PFSK-1 (cell line): Measurements from ENCODE around the gene ERC1.

Experiments used
- FOXP2 ChIP-seq: optimal IDR thresholded peaks from 2 replicates; pipeline ENCODE3; 2011; ENCODE audit warnings: borderline replicate concordance, control low read depth, inconsistent platforms; ENCODE audit not compliant: insufficient read depth; ENCODE audit errors: extremely low read length, extremely low read depth
- POLR2AphosphoS5 ChIP-seq: IDR thresholded peaks from 2 replicates; pipeline ENCODE4 v1.6.1; 2012; ENCODE audit warnings: low read depth, mild to moderate bottlenecking, control low read depth, low read length, moderate library complexity
- SIN3A ChIP-seq: IDR thresholded peaks from 2 replicates; pipeline ENCODE4 v1.6.1; 2012; ENCODE audit warnings: mild to moderate bottlenecking, low read length, moderate library complexity, borderline replicate concordance; ENCODE audit not compliant: insufficient read depth
- TAF1 ChIP-seq: IDR thresholded peaks from 2 replicates; pipeline ENCODE4 v1.6.1; 2012; ENCODE audit warnings: low read length, control low read depth, borderline replicate concordance; ENCODE audit not compliant: insufficient read depth
- TF ChIP-seq, protein P1 (sequence below), 2 experiments: IDR thresholded peaks; 2 replicates each; pipeline versions ENCODE4 v1.6.1 to v1.8.0; 2011 to 2012; ENCODE audit warnings: low read depth in 2 of 2, low read length in 2 of 2, control low read depth in 1 of 2, inconsistent platforms in 1 of 2, mild to moderate bottlenecking in 1 of 2, moderate library complexity in 1 of 2; ENCODE audit not compliant: insufficient read depth in 1 of 2

Gene ERC1

GRCh38 chr12:1529862-1530591, 539.0 kb downstream of the ERC1 start:
- TF ChIP-seq POLR2AphosphoS5 (no peak), SIN3A (no peak), TAF1 (no peak), FOXP2 (no peak)
- TF ChIP-seq, protein P1, sequence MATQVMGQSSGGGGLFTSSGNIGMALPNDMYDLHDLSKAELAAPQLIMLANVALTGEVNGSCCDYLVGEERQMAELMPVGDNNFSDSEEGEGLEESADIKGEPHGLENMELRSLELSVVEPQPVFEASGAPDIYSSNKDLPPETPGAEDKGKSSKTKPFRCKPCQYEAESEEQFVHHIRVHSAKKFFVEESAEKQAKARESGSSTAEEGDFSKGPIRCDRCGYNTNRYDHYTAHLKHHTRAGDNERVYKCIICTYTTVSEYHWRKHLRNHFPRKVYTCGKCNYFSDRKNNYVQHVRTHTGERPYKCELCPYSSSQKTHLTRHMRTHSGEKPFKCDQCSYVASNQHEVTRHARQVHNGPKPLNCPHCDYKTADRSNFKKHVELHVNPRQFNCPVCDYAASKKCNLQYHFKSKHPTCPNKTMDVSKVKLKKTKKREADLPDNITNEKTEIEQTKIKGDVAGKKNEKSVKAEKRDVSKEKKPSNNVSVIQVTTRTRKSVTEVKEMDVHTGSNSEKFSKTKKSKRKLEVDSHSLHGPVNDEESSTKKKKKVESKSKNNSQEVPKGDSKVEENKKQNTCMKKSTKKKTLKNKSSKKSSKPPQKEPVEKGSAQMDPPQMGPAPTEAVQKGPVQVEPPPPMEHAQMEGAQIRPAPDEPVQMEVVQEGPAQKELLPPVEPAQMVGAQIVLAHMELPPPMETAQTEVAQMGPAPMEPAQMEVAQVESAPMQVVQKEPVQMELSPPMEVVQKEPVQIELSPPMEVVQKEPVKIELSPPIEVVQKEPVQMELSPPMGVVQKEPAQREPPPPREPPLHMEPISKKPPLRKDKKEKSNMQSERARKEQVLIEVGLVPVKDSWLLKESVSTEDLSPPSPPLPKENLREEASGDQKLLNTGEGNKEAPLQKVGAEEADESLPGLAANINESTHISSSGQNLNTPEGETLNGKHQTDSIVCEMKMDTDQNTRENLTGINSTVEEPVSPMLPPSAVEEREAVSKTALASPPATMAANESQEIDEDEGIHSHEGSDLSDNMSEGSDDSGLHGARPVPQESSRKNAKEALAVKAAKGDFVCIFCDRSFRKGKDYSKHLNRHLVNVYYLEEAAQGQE (IDR thresholded peaks at IDR 0.05; ENCODE audit: insufficient read depth in 1 of 2, low read depth in 2 of 2, low read length in 2 of 2): no peak

GRCh38 chr12:1530592-1531152, 539.6 kb downstream of the ERC1 start:
- TF ChIP-seq TAF1 (no peak), FOXP2 (no peak), SIN3A (no peak)

- no peak for TF ChIP-seq POLR2AphosphoS5
- no peak for TF ChIP-seq SIN3A
- TF ChIP-seq FOXP2: no peak
Measured at GRCh38 chr12:1531153-1531653, 540.2 kb downstream of the ERC1 start.

DNA sequence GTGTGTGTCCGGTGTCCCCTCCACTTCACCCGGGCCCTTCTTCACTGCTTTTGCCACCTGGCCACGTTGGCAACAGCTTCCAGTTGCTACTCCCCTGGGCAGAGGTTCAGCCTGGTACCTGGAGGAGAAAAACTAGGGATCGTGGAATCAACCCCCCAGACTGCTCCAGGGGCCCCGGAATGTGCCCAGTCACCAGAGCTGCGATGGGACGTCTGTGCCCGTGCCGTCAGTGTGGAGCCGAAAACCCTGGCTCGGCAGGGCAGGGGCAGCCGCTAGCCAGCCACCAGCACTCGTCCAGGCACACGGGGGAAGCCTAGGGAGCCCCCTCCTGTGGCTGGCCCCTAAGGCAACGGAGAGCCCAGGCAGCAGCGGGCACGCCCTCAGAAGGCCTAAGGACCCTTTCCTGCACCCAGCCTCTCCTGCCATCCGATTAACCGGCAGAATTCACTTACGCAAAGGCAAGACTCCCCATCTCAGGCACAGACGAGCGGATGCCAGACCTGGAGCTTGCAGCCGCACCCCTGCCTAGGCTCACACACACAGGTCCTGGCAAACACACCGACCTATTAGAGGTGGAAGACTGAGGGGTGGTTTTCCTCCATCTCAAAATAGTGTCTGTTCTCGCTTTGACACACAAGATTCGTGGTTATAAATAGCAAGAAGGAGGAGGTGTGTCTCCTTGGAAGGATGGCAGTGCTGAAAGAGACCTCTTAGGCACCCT, 540.8 kb downstream of the ERC1 start:
- TF ChIP-seq, protein P1 (IDR thresholded peaks at IDR 0.05; ENCODE audit: insufficient read depth in 1 of 2, low read depth in 2 of 2, low read length in 2 of 2): no peak

DNA sequence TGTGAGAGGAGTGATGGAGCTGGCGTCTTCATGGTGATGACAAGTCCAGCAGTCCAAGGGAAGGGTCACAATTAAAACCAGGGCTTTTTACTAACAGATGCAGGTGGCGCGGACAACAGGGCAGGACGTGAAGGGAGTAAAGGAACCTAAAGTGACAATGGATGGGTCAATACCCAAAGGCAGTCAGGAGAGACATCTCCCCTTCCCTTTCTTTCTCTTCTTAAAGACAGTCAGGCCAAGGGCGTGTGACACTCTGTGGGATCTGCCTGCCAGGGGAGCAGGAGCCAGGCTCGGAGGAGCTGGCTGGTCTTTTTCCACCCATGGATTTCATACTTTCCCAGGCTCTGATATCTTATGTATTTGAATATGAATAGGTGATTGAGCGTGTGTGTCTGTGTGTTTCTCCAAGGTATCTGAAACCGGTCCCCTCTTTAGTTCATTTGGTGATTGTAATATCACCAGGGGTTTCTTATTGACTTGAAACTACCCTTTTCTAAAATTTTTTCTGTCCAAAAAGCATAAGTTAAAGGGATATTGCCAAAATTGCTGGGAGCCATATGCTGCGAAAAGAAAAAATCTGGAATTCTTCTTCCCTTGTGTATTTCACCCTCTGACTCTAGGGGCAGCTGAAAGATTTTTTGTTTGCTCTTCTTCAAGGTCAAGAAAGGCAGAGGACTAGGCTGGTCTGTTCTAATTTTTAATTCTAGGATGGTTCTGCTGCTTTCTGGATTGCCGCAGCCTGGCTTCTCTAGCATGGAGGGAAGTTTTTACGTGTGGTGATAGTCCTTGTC, 541.5 kb downstream of the ERC1 start:
- TF ChIP-seq SIN3A (no peak), TAF1 (no peak), POLR2AphosphoS5 (no peak), FOXP2 (no peak)
- TF ChIP-seq, protein P1 (IDR thresholded peaks at IDR 0.05; ENCODE audit: insufficient read depth in 1 of 2, low read depth in 2 of 2, low read length in 2 of 2): no peak
